OCI-LY1 (cell line): ENCODE results near the gene CD300LG.

ENCODE experiments used
- CTCF ChIP-seq: fragments of 200-600 bp; sonication (generic), shearing (Covaris generic); IDR thresholded peaks from 2 replicates; pipeline ENCODE4 v1.5.1; 2017; ENCODE audit warnings: mild to moderate bottlenecking, antibody characterized with exemption, low read length, moderate library complexity, mixed read lengths
- EZH2 ChIP-seq: fragments of 200-600 bp; sonication (generic), shearing (Covaris generic); IDR thresholded peaks from 2 replicates; pipeline ENCODE4 v1.8.0; 2017; ENCODE audit warnings: borderline replicate concordance, mixed run types, mild to moderate bottlenecking, antibody characterized with exemption, low read length, moderate library complexity, mixed read lengths

GRCh38 chr17:43844241-43844640 lies 2.7 kb upstream of the CD300LG start:
- TF ChIP-seq CTCF (no peak), EZH2 (no peak)
